ENCODE measurements around the gene TSPAN18.

TSPAN18 gene

GRCh38 chr11:44788536-44789261 lies 61.9 kb downstream of the TSPAN18 start:
- Histone ChIP-seq H2AFZ (ENCODE audit: low read length) (no peak overlapping the region), H3K27ac (replicated peaks; ENCODE audit: low read length) (no peak overlapping the region), H3K4me2 (ENCODE audit: insufficient read depth, low read length, poor library complexity, severe bottlenecking) (no peak overlapping the region), H3K27me3 (ENCODE audit: control insufficient read depth in 3 of 3, insufficient read depth in 3 of 3, low read depth in 1 of 3, low read length in 3 of 3) (peaks cover 0 to 3% (median 0%) of the 10 kb centered on the region in 3 experiments), H3K4ac (ENCODE audit: low read length) (no peak overlapping the region), H3K79me1 (ENCODE audit: low read depth, low read length) (peaks cover 11% of the 10 kb centered on the region), H3K14ac (ENCODE audit: low read length) (no peak overlapping the region), H3K9ac (ENCODE audit: low read depth, low read length, poor library complexity) (no peak overlapping the region), H3K23ac (ENCODE audit: low read depth, low read length, poor library complexity) (no peak overlapping the region), H2BK12ac (ENCODE audit: low read length) (no peak overlapping the region), H4K8ac (ENCODE audit: low read depth, low read length) (no peak overlapping the region), H4K91ac (ENCODE audit: low read depth, low read length, poor library complexity) (no peak overlapping the region), H3K4me3 (ENCODE audit: low read length in 2 of 2) (no peak overlapping the region), H3K36me3 (replicated peaks in 1 of 2; ENCODE audit: control insufficient read depth in 2 of 2, insufficient read depth in 2 of 2, low read length in 2 of 2) (peaks cover 0 to 3% of the 10 kb centered on the region in 2 donors), H3K4me1 (ENCODE audit: control insufficient read depth in 2 of 2, insufficient read depth in 1 of 2, low read depth in 1 of 2, low read length in 2 of 2) (peaks cover 44 to 63% of the 10 kb centered on the region in 2 donors), H2BK15ac (ENCODE audit: low read length) (no peak overlapping the region), H2AK5ac (ENCODE audit: low read depth, low read length) (no peak overlapping the region), H2BK5ac (ENCODE audit: low read length) (no peak overlapping the region), H2BK120ac (ENCODE audit: low read depth, low read length) (no peak overlapping the region), H3K18ac (ENCODE audit: low read length) (no peak overlapping the region), H3K9me3 (replicated peaks in 1 of 2; ENCODE audit: control insufficient read depth in 2 of 2, insufficient read depth in 1 of 2, low read depth in 1 of 2, low read length in 2 of 2) (peaks cover 0 to 4% of the 10 kb centered on the region in 2 donors)
- no peak for DNase-seq (ENCODE audit: low spot score)
- no CpG with 5 or more reads among the region's 18 CpGs for WGBS, 2 donors (ENCODE audit: extremely low coverage in 2 of 2, insufficient read length in 2 of 2, insufficient replicate concordance in 1 of 2)

- peaks cover 0 to 3% of the 10 kb centered on the region in 2 donors for H3K36me3 ChIP-seq (replicated peaks in 1 of 2; ENCODE audit: control insufficient read depth in 2 of 2, insufficient read depth in 2 of 2, low read length in 2 of 2)
- H3K27me3 ChIP-seq (ENCODE audit: control insufficient read depth in 3 of 3, insufficient read depth in 3 of 3, low read depth in 1 of 3, low read length in 3 of 3): peaks cover 0 to 3% (median 0%) of the 10 kb centered on the region in 3 experiments
- no peak overlapping the region for H2BK120ac ChIP-seq (ENCODE audit: low read depth, low read length)
- no peak overlapping the region for H3K4me2 ChIP-seq (ENCODE audit: insufficient read depth, low read length, poor library complexity, severe bottlenecking)
- peaks cover 0 to 4% of the 10 kb centered on the region in 2 donors for H3K9me3 ChIP-seq (replicated peaks in 1 of 2; ENCODE audit: control insufficient read depth in 2 of 2, insufficient read depth in 1 of 2, low read depth in 1 of 2, low read length in 2 of 2)
- H2BK12ac ChIP-seq (ENCODE audit: low read length): no peak overlapping the region
- no CpG with 5 or more reads among the region's 3 CpGs for WGBS, 2 donors (ENCODE audit: extremely low coverage in 2 of 2, insufficient read length in 2 of 2, insufficient replicate concordance in 1 of 2)
- H3K9ac ChIP-seq (ENCODE audit: low read depth, low read length, poor library complexity): no peak overlapping the region
- H2AFZ ChIP-seq (ENCODE audit: low read length): no peak overlapping the region
- DNase-seq (ENCODE audit: low spot score): no peak
- peaks cover 10% of the 10 kb centered on the region for H3K79me1 ChIP-seq (ENCODE audit: low read depth, low read length)
- H3K14ac ChIP-seq (ENCODE audit: low read length): no peak overlapping the region
- H3K4me1 ChIP-seq (ENCODE audit: control insufficient read depth in 2 of 2, insufficient read depth in 1 of 2, low read depth in 1 of 2, low read length in 2 of 2): peaks cover 37 to 62% of the 10 kb centered on the region in 2 donors
- H2AK5ac ChIP-seq (ENCODE audit: low read depth, low read length): no peak overlapping the region
- no peak overlapping the region for H4K91ac ChIP-seq (ENCODE audit: low read depth, low read length, poor library complexity)
- no peak overlapping the region for H3K23ac ChIP-seq (ENCODE audit: low read depth, low read length, poor library complexity)
- no peak overlapping the region for H3K18ac ChIP-seq (ENCODE audit: low read length)
- H2BK5ac ChIP-seq (ENCODE audit: low read length): no peak overlapping the region
- no peak overlapping the region for H3K4ac ChIP-seq (ENCODE audit: low read length)
- no peak overlapping the region for H4K8ac ChIP-seq (ENCODE audit: low read depth, low read length)
- no peak overlapping the region for H3K27ac ChIP-seq (replicated peaks; ENCODE audit: low read length)
- H2BK15ac ChIP-seq (ENCODE audit: low read length): no peak overlapping the region
- H3K4me3 ChIP-seq (ENCODE audit: low read length in 2 of 2): no peak overlapping the region
These were observed 62.7 kb downstream of the TSPAN18 start for GRCh38 chr11:44789496-44789895.

- Histone ChIP-seq H2BK5ac (ENCODE audit: low read length) (no peak overlapping the region), H2AFZ (ENCODE audit: low read length) (no peak overlapping the region), H3K14ac (ENCODE audit: low read length) (peak overlapping the region; percentile 77), H3K36me3 (replicated peaks in 1 of 2; ENCODE audit: control insufficient read depth in 2 of 2, insufficient read depth in 2 of 2, low read length in 2 of 2) (peaks cover 2 to 3% of the 10 kb centered on the region in 2 donors), H3K4me3 (ENCODE audit: low read length in 2 of 2) (peak overlapping the region in 1 of 2 donors; percentile 45), H4K91ac (ENCODE audit: low read depth, low read length, poor library complexity) (no peak overlapping the region), H2BK15ac (ENCODE audit: low read length) (no peak overlapping the region), H4K8ac (ENCODE audit: low read depth, low read length) (peak overlapping the region; percentile 53), H3K4ac (ENCODE audit: low read length) (no peak overlapping the region), H2BK12ac (ENCODE audit: low read length) (peak overlapping the region; percentile 16), H2AK5ac (ENCODE audit: low read depth, low read length) (no peak overlapping the region), H2BK120ac (ENCODE audit: low read depth, low read length) (no peak overlapping the region), H3K79me1 (ENCODE audit: low read depth, low read length) (peaks cover 12% of the 10 kb centered on the region), H3K9me3 (replicated peaks in 1 of 2; ENCODE audit: control insufficient read depth in 2 of 2, insufficient read depth in 1 of 2, low read depth in 1 of 2, low read length in 2 of 2) (peaks cover 0 to 4% of the 10 kb centered on the region in 2 donors), H3K4me2 (ENCODE audit: insufficient read depth, low read length, poor library complexity, severe bottlenecking) (no peak overlapping the region), H3K9ac (ENCODE audit: low read depth, low read length, poor library complexity) (peak overlapping the region; percentile 13), H3K27ac (replicated peaks; ENCODE audit: low read length) (no peak overlapping the region), H3K4me1 (ENCODE audit: control insufficient read depth in 2 of 2, insufficient read depth in 1 of 2, low read depth in 1 of 2, low read length in 2 of 2) (peaks cover 32 to 55% of the 10 kb centered on the region in 2 donors), H3K18ac (ENCODE audit: low read length) (no peak overlapping the region), H3K23ac (ENCODE audit: low read depth, low read length, poor library complexity) (peak overlapping the region; percentile 23), H3K27me3 (ENCODE audit: control insufficient read depth in 3 of 3, insufficient read depth in 3 of 3, low read depth in 1 of 3, low read length in 3 of 3) (peaks cover 0 to 3% (median 0%) of the 10 kb centered on the region in 3 experiments)
- DNase-seq (ENCODE audit: low spot score): no peak
- WGBS, 2 donors (ENCODE audit: extremely low coverage in 2 of 2, insufficient read length in 2 of 2, insufficient replicate concordance in 1 of 2): no CpG with 5 or more reads among the region's 10 CpGs
These were observed 63.4 kb downstream of the TSPAN18 start for GRCh38 chr11:44790211-44790610.

- WGBS, 2 donors (ENCODE audit: extremely low coverage in 2 of 2, insufficient read length in 2 of 2, insufficient replicate concordance in 1 of 2): no CpG with 5 or more reads among the region's 13 CpGs
These were observed 64.7 kb downstream of the TSPAN18 start for GRCh38 chr11:44791316-44791925.

More at GRCh38 chr11:44791316-44791925, 64.7 kb downstream of the TSPAN18 start:
- H3K27ac ChIP-seq (replicated peaks; ENCODE audit: low read length): no peak overlapping the region
- H4K91ac ChIP-seq (ENCODE audit: low read depth, low read length, poor library complexity): no peak overlapping the region
- H3K4ac ChIP-seq (ENCODE audit: low read length): no peak overlapping the region
- H4K8ac ChIP-seq (ENCODE audit: low read depth, low read length): no peak overlapping the region
- H3K14ac ChIP-seq (ENCODE audit: low read length): no peak overlapping the region
- no peak overlapping the region for H2AK5ac ChIP-seq (ENCODE audit: low read depth, low read length)
- H3K4me2 ChIP-seq (ENCODE audit: insufficient read depth, low read length, poor library complexity, severe bottlenecking): no peak overlapping the region
- no peak overlapping the region for H3K23ac ChIP-seq (ENCODE audit: low read depth, low read length, poor library complexity)
- no peak overlapping the region for H2BK15ac ChIP-seq (ENCODE audit: low read length)
- H3K27me3 ChIP-seq (ENCODE audit: control insufficient read depth in 3 of 3, insufficient read depth in 3 of 3, low read depth in 1 of 3, low read length in 3 of 3): peaks cover 0 to 3% (median 0%) of the 10 kb centered on the region in 3 experiments
- H2BK12ac ChIP-seq (ENCODE audit: low read length): no peak overlapping the region
- no peak overlapping the region for H3K4me3 ChIP-seq (ENCODE audit: low read length in 2 of 2)
- H2BK120ac ChIP-seq (ENCODE audit: low read depth, low read length): no peak overlapping the region
- peak overlapping the region; percentile 53 for H3K18ac ChIP-seq (ENCODE audit: low read length)
- H3K36me3 ChIP-seq (replicated peaks in 1 of 2; ENCODE audit: control insufficient read depth in 2 of 2, insufficient read depth in 2 of 2, low read length in 2 of 2): peaks cover 6 to 13% of the 10 kb centered on the region in 2 donors
- H3K79me1 ChIP-seq (ENCODE audit: low read depth, low read length): peaks cover 12% of the 10 kb centered on the region
- DNase-seq (ENCODE audit: low spot score): no peak
- H3K9me3 ChIP-seq (replicated peaks in 1 of 2; ENCODE audit: control insufficient read depth in 2 of 2, insufficient read depth in 1 of 2, low read depth in 1 of 2, low read length in 2 of 2): peaks cover 0 to 4% of the 10 kb centered on the region in 2 donors
- no peak overlapping the region for H2BK5ac ChIP-seq (ENCODE audit: low read length)
- H3K4me1 ChIP-seq (ENCODE audit: control insufficient read depth in 2 of 2, insufficient read depth in 1 of 2, low read depth in 1 of 2, low read length in 2 of 2): peaks cover 22 to 43% of the 10 kb centered on the region in 2 donors
- H3K9ac ChIP-seq (ENCODE audit: low read depth, low read length, poor library complexity): no peak overlapping the region
- no peak overlapping the region for H2AFZ ChIP-seq (ENCODE audit: low read length)
